HG03354 (cell line): ENCODE data around the gene C15orf62.

Experiments used
- ATAC-seq: cut with Tn5 transposase; IDR thresholded peaks from one replicate; pipeline ENCODE4 v1.9.1; 2021; ENCODE audit warnings: mild to moderate bottlenecking; ENCODE audit not compliant: unreplicated experiment, poor library complexity, severe bottlenecking

Gene C15orf62

GRCh38 chr15:40754883-40755811, 14.6 kb upstream of the C15orf62 start, which contains the start of gene RMDN3:
TSS of gene RMDN3 (minus strand) at chr15:40755254. CDS start at chr15:40754783, 471 bp downstream.
- ATAC-seq = peak; percentile 79

GRCh38 chr15:40755812-40756208, 14.0 kb upstream of the C15orf62 start:
- ATAC-seq = no peak

DNA sequence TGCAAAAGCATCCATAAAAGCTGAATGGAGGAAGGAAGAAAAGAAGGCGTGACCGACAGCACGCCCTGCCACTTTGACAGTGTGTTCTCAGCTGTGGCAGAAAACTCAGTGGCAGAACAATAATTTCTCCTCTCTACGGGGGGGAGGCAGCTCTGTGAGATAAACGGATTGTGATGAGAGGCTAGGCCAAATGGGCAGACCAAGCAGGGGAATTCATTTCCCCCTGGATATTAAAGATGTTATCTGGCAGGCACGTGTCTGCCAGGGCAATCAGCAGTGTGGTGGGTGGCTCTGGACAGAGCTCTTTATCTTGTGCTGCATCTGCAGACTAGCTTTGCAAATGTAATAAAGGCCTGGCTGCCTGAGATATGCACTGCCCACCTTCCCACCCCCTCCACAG, 12.8 kb upstream of the C15orf62 start:
- no peak for ATAC-seq

GRCh38 chr15:40759961-40760360, 9.8 kb upstream of the C15orf62 start:
- no peak for ATAC-seq

DNA sequence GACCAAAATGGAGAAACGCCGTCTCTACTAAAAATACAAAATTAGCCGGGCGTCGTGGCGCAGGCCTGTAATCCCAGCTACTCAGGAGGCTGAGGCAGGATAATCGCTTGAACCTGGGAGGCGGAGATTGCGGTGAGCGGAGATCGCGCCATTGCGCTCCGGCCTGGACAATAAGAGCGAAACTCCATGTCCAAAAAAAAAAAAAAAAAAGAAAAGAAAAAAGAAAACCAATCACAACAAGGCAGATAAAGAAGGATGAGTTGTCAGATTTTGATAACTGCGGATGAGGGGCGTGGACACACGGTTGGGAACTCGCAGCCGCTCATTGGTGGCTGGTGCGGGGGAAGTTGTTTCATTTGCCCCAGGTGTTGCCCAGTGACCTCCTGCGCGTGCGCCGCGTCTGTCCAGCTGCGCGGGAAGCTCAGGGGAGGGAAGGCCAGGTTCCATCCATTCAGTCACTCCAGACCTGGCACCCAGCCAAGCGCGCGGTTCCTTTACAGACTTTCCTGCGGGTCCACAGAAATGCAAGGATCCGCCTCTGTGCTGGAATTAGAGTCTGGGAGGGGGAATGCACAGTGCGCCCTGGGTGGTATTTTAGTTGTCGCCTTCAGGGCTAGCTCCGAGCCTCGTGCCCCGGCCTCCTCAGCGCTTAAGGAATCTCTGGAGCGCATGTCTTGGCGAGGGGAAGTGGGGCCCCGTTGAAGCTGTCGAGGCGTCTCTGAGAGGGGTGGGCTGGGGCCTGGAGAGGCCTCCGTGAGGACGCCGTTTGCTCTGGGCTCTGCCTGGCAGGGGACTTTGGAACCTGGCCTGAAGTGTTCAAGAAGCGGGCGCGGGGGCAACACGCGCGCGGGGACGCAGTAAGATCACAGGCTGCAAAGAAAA, 6.6 kb upstream of the C15orf62 start:
- ATAC-seq = peak; percentile 3

- ATAC-seq = peak; percentile 41
Measured at GRCh38 chr15:40763801-40764628, 5.8 kb upstream of the C15orf62 start, which contains the start of gene GCHFR. TSS of gene GCHFR (plus strand) at chr15:40764068. CDS start at chr15:40764181, 113 bp downstream.

- no peak for ATAC-seq
Measured at GRCh38 chr15:40764629-40765103, 5.1 kb upstream of the C15orf62 start.

GRCh38 chr15:40766194-40766815, 3.5 kb upstream of the C15orf62 start:
- no peak for ATAC-seq

DNA sequence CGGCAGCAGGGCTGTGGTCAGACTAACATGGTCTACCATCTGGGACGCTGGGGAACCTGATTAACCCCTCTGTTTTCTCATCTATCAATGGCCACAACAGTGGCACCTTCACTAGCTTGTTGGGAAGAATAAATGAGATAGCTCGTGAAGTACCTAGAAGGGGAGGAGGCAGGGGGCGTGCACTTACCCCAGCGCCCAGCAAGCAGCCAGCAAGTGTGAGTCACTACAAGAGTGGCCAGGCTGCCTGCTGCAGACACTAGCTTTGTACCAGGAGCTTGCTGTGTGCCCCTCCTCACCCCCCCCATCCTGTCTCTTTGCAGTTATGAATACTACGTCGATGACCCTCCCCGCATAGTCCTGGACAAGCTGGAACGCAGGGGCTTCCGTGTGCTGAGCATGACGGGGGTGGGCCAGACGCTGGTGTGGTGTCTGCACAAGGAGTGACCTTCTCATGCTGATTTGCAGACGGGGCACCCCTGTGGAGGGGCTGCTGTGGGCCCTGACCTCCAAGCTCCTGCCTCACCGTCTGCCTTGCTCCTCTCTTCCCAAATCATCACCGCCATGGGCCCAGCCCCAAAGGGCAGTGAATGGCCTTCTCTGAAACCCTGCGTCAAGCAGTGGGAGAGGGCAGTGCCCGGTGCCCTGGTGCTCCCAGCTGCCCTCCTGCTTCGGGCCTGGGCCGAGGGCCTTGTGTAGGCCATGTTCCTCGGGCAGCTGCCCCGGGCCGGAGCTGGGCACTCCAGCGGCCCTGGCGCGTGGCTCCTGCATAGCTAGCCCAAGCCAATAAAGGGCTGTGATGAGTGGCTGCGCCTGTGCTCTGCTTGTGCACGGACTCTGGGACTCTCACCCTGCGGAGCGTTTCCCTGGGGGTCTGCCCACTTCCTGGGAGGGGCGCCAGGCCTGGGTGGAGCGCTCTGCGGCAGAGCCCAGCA, 2.6 kb upstream of the C15orf62 start:
- ATAC-seq = no peak

DNA sequence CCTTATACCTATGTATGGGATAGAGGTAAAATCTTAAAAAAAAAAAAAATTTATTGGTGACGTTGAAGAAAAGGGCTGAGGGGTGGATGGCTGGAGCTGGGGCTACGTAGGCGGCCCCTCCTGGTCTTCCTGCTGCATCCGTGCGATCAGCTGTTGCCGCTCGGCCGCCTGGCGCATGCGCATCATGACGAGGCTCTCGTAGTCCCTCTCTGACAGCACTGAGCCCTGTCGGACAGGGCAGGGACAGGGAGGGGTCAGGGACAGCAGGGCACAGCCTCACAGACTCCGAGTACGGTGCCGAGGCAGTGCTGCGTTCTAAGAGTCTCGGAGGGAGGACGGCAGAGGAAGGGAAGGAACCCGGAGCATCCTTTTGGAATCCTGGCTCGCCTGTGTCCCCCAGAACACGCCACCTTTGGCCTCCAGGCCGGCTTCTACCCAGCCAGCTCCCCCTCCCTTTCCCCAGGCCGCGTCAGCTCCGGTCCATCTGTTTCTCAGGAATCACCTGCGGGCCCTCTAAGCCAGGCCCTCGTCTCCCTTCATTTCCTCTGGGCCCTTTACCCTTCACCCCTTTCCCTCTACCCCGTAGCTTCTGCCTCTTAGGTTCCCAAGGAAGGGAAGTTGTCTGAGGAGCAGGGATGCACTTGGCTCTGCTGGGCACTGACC, 1.8 kb upstream of the C15orf62 start:
- ATAC-seq = no peak

DNA sequence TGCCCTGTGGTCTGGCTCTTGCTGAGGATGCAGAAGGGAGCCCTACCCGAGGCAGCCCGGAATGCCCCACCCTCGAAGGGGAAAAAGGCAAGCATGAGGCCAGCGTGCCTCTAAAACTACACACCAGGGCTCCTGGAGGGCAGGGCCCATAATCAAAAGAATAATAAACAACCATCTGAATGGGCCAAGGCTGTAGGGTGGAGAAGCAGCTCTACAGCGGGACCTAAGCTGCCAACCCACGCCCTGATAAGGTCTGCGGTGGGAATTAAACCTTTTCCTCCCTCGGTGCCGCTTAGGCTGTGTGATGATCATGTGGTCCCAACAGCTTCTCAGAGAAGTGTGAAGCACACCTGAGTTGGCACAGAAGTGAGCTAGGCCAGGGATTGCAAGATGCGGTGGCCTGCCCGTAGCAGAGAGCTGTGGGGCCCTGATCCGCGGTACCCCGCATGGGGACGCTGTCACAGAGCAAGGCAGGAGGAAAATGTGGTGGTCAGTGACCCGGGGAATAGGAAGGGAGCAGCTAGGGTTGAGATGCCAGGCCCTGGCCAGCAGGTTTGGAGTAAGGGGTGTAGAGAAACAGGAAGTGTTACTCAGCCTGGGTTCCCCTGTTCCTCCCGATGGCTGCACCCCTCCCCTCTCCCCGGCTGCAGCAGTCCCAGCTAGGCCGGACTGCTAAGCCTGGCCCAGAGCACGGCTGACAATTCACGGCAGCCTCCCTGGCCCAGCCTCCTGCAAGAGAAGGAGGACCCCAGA, 1.1 kb upstream of the C15orf62 start:
- peak; percentile 3 for ATAC-seq

DNA sequence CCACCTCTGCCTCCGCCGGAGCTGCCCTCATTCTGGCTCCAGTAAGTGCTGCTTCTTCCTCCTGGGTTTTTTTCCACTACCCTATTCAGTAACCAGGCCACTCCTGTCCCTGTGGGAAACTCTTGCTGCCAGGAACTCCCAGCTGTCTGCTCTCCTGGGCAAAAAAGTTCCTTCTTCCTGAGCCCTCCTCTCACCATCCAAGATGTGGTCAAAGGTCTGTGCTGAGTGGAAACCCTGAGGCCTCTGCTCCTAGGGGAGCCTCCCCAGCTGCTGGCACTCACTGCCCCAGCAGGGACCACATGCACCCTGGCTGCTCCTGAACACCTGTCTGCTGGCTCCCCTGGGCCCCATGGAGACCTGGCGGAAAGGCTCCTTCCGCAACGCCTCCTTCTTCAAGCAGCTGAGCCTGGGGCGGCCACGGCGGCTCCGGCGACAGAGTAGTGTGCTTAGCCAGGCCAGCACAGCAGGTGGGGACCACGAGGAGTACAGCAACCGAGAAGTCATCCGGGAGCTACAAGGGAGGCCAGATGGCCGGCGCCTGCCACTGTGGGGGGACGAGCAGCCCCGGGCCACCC, 454 bp downstream of the C15orf62 start:
- no peak for ATAC-seq

- no peak for ATAC-seq
Measured at GRCh38 chr15:40771242-40771641, 1.5 kb downstream of the C15orf62 start.

DNA sequence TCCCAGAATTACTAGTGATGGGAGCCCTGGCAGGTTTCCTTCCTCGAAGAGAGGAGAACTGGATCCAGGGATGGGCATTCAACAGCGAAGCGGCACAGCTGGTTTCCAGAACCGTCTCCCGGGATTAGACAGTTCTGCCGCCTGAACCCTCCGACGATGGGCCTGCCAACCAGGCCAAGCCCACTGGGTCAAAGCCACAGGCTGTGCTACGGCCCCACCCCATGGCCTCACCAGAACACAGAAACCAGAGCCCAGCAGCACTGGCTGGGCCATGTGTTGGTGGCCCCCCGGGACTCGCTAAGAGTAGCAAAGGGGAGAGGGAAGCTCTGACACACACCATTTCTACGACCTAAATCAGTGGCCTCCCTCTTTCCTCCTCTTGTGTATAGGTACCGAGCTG, 2.2 kb downstream of the C15orf62 start:
- ATAC-seq = no peak

- no peak for ATAC-seq
Measured at GRCh38 chr15:40773496-40773895, 3.7 kb downstream of the C15orf62 start.

GRCh38 chr15:40773902-40774301, 4.1 kb downstream of the C15orf62 start:
- no peak for ATAC-seq
